Loucy (cell line): ENCODE results near the gene KLF9.

Experiments
- H2AFZ ChIP-seq: fragments of 200-600 bp; sonication (generic); 2 replicates; pipeline ENCODE4 v1.6.0; 2016; ENCODE audit warnings: antibody characterized with exemption, mild to moderate bottlenecking, low read length, moderate library complexity
- H3F3A ChIP-seq: fragments of 200-600 bp; 2 replicates; pipeline ENCODE4 v1.6.0; 2016; ENCODE audit warnings: antibody characterized with exemption, low read depth, mild to moderate bottlenecking
- H3K27me3 ChIP-seq: fragments of 200-600 bp; sonication (generic); 2 replicates; pipeline ENCODE4 v1.6.1; 2014; ENCODE audit warnings: low read length, mild to moderate bottlenecking; ENCODE audit not compliant: insufficient read depth, poor library complexity, severe bottlenecking
- H3K36me3 ChIP-seq: fragments of 200-600 bp; sonication (generic); 2 replicates; pipeline ENCODE4 v1.6.1; 2016; ENCODE audit warnings: low read length; ENCODE audit not compliant: insufficient read depth
- H3K4me1 ChIP-seq: fragments of 200-600 bp; sonication (generic); 2 replicates; pipeline ENCODE4 v1.5.1; 2014; ENCODE audit warnings: low read length, mild to moderate bottlenecking; ENCODE audit not compliant: insufficient read depth, poor library complexity, severe bottlenecking
- H3K4me2 ChIP-seq: fragments of 200-600 bp; sonication (generic); 2 replicates; pipeline ENCODE4 v1.6.0; 2014; ENCODE audit warnings: antibody characterized with exemption, low read length, low read depth, mild to moderate bottlenecking; ENCODE audit not compliant: poor library complexity, severe bottlenecking
- H3K4me3 ChIP-seq: fragments of 200-600 bp; sonication (generic); 2 replicates; pipeline ENCODE4 v1.5.1; 2014; ENCODE audit warnings: low read length, mild to moderate bottlenecking, mixed read lengths; ENCODE audit not compliant: poor library complexity, severe bottlenecking
- H3K79me2 ChIP-seq: fragments of 200-600 bp; sonication (generic); 2 replicates; pipeline ENCODE4 v1.6.1; 2014; ENCODE audit warnings: low read length; ENCODE audit not compliant: insufficient read depth
- H3K9ac ChIP-seq: fragments of 200-600 bp; sonication (generic); 2 replicates; pipeline ENCODE4 v1.6.0; 2014; ENCODE audit warnings: mild to moderate bottlenecking, low read depth, low read length, moderate library complexity; ENCODE audit not compliant: poor library complexity, severe bottlenecking
- H3K9me2 ChIP-seq: fragments of 200-600 bp; sonication (generic); replicated peaks from 2 replicates; pipeline ENCODE4 v1.6.1; 2016; ENCODE audit warnings: low read depth, low read length, mixed read lengths
- H3K9me3 ChIP-seq: fragments of 200-600 bp; sonication (generic); 2 replicates; pipeline ENCODE4 v1.6.1; 2014; ENCODE audit warnings: mild to moderate bottlenecking, antibody characterized with exemption, low read length, low read depth; ENCODE audit not compliant: insufficient read depth
- H4K20me1 ChIP-seq: fragments of 200-600 bp; sonication (generic); 2 replicates; pipeline ENCODE4 v1.6.0; 2014; ENCODE audit warnings: antibody characterized with exemption, low read length, mild to moderate bottlenecking; ENCODE audit not compliant: insufficient read depth, poor library complexity, severe bottlenecking
- EZH2phosphoT487 ChIP-seq: fragments of 200-600 bp; IDR thresholded peaks from 2 replicates; pipeline ENCODE4 v1.6.1; 2018; ENCODE audit warnings: antibody characterized with exemption, mild to moderate bottlenecking, moderate library complexity, borderline replicate concordance
- TF ChIP-seq, protein P1 (sequence below): fragments of 200-600 bp; sonication (generic); conservative IDR thresholded peaks from 2 replicates; pipeline ENCODE4 v1.5.1; 2014; ENCODE audit warnings: mild to moderate bottlenecking, antibody characterized with exemption, low read length

Gene KLF9

DNA sequence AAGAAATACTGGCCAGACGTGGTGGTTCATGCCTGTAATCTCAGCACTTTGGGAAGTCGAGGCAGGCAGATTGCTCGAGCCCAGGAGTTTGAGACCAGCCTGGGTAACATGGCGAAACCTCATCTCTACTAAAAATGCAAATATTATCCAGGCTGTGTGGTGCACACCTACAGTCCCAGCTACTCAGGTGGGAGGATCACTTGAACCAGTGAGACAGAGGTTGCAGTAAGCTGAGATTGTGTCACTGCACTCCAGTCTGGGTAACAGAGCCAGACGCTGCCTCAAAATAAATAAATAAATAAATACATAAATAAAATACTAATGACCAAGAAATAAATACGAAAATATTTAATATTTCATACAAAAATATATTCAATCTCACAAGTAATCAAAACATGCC lies 18.8 kb downstream of the KLF9 start:
- Histone ChIP-seq H3K4me3 (no peak overlapping the region), H3F3A (no peaks in the 10 kb centered on the region), H3K4me2 (no peak overlapping the region), H3K4me1 (no peaks in the 10 kb centered on the region), H4K20me1 (no peaks in the 10 kb centered on the region), H3K79me2 (no peaks in the 10 kb centered on the region), H3K9ac (no peak overlapping the region), H3K9me3 (no peaks in the 10 kb centered on the region), H3K27me3 (no peaks in the 10 kb centered on the region), H3K9me2 (no peaks in the 10 kb centered on the region), H2AFZ (no peak overlapping the region), H3K36me3 (no peaks in the 10 kb centered on the region)
- TF ChIP-seq EZH2phosphoT487, result no peak
- TF ChIP-seq, protein P1, sequence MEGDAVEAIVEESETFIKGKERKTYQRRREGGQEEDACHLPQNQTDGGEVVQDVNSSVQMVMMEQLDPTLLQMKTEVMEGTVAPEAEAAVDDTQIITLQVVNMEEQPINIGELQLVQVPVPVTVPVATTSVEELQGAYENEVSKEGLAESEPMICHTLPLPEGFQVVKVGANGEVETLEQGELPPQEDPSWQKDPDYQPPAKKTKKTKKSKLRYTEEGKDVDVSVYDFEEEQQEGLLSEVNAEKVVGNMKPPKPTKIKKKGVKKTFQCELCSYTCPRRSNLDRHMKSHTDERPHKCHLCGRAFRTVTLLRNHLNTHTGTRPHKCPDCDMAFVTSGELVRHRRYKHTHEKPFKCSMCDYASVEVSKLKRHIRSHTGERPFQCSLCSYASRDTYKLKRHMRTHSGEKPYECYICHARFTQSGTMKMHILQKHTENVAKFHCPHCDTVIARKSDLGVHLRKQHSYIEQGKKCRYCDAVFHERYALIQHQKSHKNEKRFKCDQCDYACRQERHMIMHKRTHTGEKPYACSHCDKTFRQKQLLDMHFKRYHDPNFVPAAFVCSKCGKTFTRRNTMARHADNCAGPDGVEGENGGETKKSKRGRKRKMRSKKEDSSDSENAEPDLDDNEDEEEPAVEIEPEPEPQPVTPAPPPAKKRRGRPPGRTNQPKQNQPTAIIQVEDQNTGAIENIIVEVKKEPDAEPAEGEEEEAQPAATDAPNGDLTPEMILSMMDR, result no peak

DNA sequence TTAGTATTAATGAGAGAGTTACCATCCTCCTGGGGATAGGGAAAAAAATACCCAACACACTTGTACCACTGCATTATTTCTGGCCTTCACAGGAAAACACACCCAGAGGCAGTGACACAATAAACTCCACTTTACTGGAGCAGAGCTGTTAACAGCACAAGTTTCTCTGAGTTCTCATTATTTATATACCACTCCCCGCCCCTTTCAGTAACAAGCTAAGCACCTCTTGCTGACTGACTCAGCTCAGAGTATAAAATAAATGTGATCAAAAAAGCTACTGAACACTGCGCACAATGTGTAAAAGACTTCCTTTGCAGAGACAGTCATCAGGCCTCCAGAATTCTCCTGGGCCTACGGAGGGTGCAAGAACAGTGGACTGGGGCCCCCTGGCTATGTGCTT lies 21.6 kb downstream of the KLF9 start:
- Histone ChIP-seq H3K27me3 (no peaks in the 10 kb centered on the region), H3K79me2 (no peaks in the 10 kb centered on the region), H2AFZ (no peak overlapping the region), H3F3A (no peaks in the 10 kb centered on the region), H4K20me1 (no peaks in the 10 kb centered on the region), H3K4me2 (no peak overlapping the region), H3K4me1 (no peaks in the 10 kb centered on the region), H3K9me3 (no peaks in the 10 kb centered on the region), H3K9me2 (no peaks in the 10 kb centered on the region), H3K4me3 (no peak overlapping the region), H3K9ac (no peak overlapping the region), H3K36me3 (no peaks in the 10 kb centered on the region)
- TF ChIP-seq, protein P1, result no peak
- no peak for TF ChIP-seq EZH2phosphoT487

DNA sequence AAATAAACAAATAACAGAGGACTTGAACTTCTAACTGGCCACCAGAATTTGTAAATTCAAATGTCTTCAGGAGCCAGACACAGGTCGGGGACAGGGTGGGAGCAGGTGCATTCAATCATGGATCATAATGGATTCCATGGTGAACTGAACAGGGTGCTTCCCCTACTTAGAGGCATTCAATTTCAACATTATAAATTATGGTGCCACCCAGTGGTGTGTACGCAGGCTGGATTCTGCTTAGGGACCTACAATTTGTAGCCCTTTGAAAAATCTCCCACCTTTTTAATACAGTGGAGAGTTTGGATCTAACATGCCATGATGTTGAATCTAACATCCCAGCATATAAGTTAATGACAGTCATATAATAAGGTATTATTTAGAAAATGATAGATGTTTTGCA lies 22.3 kb downstream of the KLF9 start:
- no peaks in the 10 kb centered on the region for H3K4me1 ChIP-seq
- no peaks in the 10 kb centered on the region for H4K20me1 ChIP-seq
- no peaks in the 10 kb centered on the region for H3K79me2 ChIP-seq
- H3K9ac ChIP-seq, result no peak overlapping the region
- H3K36me3 ChIP-seq, result no peaks in the 10 kb centered on the region
- no peaks in the 10 kb centered on the region for H3F3A ChIP-seq
- H3K27me3 ChIP-seq, result no peaks in the 10 kb centered on the region
- no peak overlapping the region for H2AFZ ChIP-seq
- TF ChIP-seq, protein P1, result peak; percentile 63
- no peak for TF ChIP-seq EZH2phosphoT487
- H3K4me3 ChIP-seq, result no peak overlapping the region
- H3K4me2 ChIP-seq, result no peak overlapping the region
- no peaks in the 10 kb centered on the region for H3K9me2 ChIP-seq
- H3K9me3 ChIP-seq, result no peaks in the 10 kb centered on the region
